Gastrocnemius medialis (tissue), 4 donors: Measurements from ENCODE around the gene VIPR2. TPM values are rescaled to one million over a fixed set of nuclear protein-coding genes. Genes with fewer than 3 reads are reported as not detected.

ENCODE experiments used
- ATAC-seq, 2 donors: fragments of 150-250 bp; one replicate each; pipeline ENCODE4 v1.9.1; 2016
- DNase-seq, 2 donors: peaks; one replicate each; pipeline ENCODE4 v3.0.0-alpha.2; 2019
- H3K27ac ChIP-seq, 4 donors: fragments of 200-600 bp; sonication (generic); 1 replicate in 1 of 4; 2 replicates in 3 of 4; pipeline ENCODE4 v1.5.1; 2016 to 2018; ENCODE audit warnings: mild to moderate bottlenecking in 2 of 4, moderate library complexity in 1 of 4
- H3K27me3 ChIP-seq, 3 donors: fragments of 200-600 bp; sonication (generic) in 2 of 3; 1 replicate in 1 of 3; 2 replicates in 2 of 3; pipeline versions ENCODE4 v1.5.1 to v1.6.0; 2016 to 2019; ENCODE audit warnings: mild to moderate bottlenecking in 1 of 3, moderate library complexity in 1 of 3
- H3K36me3 ChIP-seq, 2 donors: fragments of 200-600 bp; sonication (generic) in 1 of 2; one replicate each; pipeline ENCODE4 v1.5.1; 2017 to 2018
- H3K4me1 ChIP-seq, 2 donors: fragments of 200-600 bp; sonication (generic) in 1 of 2; one replicate each; pipeline ENCODE4 v1.5.1; 2016 to 2017; ENCODE audit warnings: mild to moderate bottlenecking in 2 of 2
- H3K4me3 ChIP-seq, 4 donors: fragments of 200-600 bp; sonication (generic) in 3 of 4; 1 replicate in 1 of 4; 2 replicates in 3 of 4; pipeline ENCODE4 v1.5.1; 2016 to 2019; ENCODE audit warnings: mild to moderate bottlenecking in 2 of 4
- H3K9me3 ChIP-seq, 3 donors: fragments of 200-600 bp; sonication (generic) in 2 of 3; 1 replicate in 1 of 3; 2 replicates in 2 of 3; pipeline ENCODE4 v1.5.1; 2016 to 2019
- CTCF ChIP-seq, 5 experiments: fragments of 450-650 bp in 3 of 5; fragments of 200-600 bp in 2 of 5; sonication (generic) in 2 of 5; IDR thresholded peaks in 4 of 5; conservative IDR thresholded peaks in 1 of 5; 1 replicate in 4 of 5; 2 replicates in 1 of 5; pipeline ENCODE4 v1.5.1; 2016 to 2019; ENCODE audit warnings: antibody characterized with exemption in 5 of 5, mild to moderate bottlenecking in 3 of 5, moderate library complexity in 3 of 5
- POLR2A ChIP-seq, 2 donors: fragments of 450-650 bp; IDR thresholded peaks; one replicate each; pipeline ENCODE4 v1.6.1; 2017; ENCODE audit warnings: antibody characterized with exemption in 2 of 2, mild to moderate bottlenecking in 2 of 2, moderate library complexity in 2 of 2
- in situ Hi-C, 4 donors: fragments of 200-750 bp; cut with MboI; loops; one replicate each; pipeline versions ENCODE4 v1.15.0 to v1.8.0; 2017; ENCODE audit warnings: low sequenced_read_pairs in 4 of 4
- intact Hi-C: fragments of 100-400 bp; cut with DNase I; formaldehyde crosslinking; loops from one replicate; pipeline ENCODE4 v1.15.1; 2023; ENCODE audit warnings: low total_unique reads
- total RNA-seq, 4 donors: library from RNA; depleted of rRNA; stranded (reverse); fragments of >200 nt; gene quantifications; one replicate each; pipeline versions ENCODE4 v1.1.0 to v1.2.3, GENCODE V29; 2016

VIPR2 gene
- total RNA-seq, 4 donors from 2014 or later = 0.39 to 2.2 (median 0.80) TPM

GRCh38 chr7:159148430-159149395 is 4.0 kb upstream of the VIPR2 start:
- Histone ChIP-seq H3K9me3 (no peaks in the 10 kb centered on the region), H3K27me3 (peaks cover 0 to 11% (median 7%) of the 10 kb centered on the region in 3 donors), H3K36me3 (no peaks in the 10 kb centered on the region), H3K4me1 (peaks cover 0 to 8% of the 10 kb centered on the region in 2 donors), H3K27ac (no peak overlapping the region), H3K4me3 (no peak overlapping the region)
- in situ Hi-C loops (no loop called here), intact Hi-C loops (no loop called here)
- TF ChIP-seq CTCF (IDR thresholded peaks at IDR 0.05 in 4 of 5, conservative IDR thresholded peaks at IDR 0.05 in 1 of 5) (no peak), POLR2A (IDR thresholded peaks at IDR 0.05) (no peak)
- no peak for DNase-seq
- no peak for ATAC-seq

DNA sequence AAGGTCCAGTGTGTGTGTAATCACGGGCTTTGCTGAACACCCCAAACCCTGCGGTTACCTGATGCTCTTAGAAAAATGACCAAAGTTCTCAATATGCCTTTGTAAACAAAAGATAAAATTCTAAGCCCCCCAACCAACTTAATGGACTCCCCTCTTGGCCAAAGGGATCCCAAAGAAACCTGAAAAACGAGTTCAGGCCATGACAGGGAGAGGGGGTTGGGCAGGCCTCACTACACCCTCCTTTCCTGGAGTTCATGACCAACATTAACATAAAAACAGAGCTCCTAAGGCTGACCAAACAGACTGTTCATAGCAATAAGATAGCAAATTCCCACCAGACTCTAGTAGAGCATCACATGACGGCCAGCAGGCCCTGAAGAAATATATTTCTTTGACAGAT is 3.0 kb upstream of the VIPR2 start:
- ATAC-seq (no peak), DNase-seq (no peak)
- Histone ChIP-seq H3K36me3 (no peaks in the 10 kb centered on the region), H3K4me1 (peaks cover 0 to 8% of the 10 kb centered on the region in 2 donors), H3K9me3 (no peaks in the 10 kb centered on the region), H3K27me3 (peaks cover 0 to 16% (median 7%) of the 10 kb centered on the region in 3 donors), H3K4me3 (no peak overlapping the region), H3K27ac (no peak overlapping the region)
- in situ Hi-C loops = no loop called here
- no peak for TF ChIP-seq CTCF (IDR thresholded peaks at IDR 0.05 in 4 of 5, conservative IDR thresholded peaks at IDR 0.05 in 1 of 5)
- no peak for TF ChIP-seq POLR2A (IDR thresholded peaks at IDR 0.05)
- intact Hi-C loops = no loop called here

DNA sequence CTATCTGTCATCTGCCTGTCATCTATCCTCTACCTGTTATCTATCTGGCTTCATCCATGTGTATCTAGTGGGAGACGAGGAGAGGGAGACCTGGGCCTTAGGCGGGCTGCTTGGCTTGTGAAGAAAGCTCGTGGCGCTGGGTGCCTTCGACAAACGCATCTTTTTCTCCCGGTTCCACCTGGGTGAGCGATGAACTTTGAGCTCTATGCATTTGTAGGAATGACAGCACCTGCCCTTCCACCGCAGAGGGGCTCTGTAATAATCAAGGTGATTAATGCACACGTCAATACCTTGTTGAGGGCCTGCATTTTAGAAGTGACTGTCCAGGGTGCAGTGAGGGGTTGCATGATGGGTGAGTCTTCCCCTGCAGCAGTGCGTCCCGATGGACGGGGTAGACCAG is 2.6 kb upstream of the VIPR2 start:
- Histone ChIP-seq H3K27ac (no peak overlapping the region), H3K27me3 (peaks cover 0 to 16% (median 7%) of the 10 kb centered on the region in 3 donors), H3K4me1 (peaks cover 0 to 8% of the 10 kb centered on the region in 2 donors), H3K4me3 (no peak overlapping the region), H3K36me3 (no peaks in the 10 kb centered on the region), H3K9me3 (no peaks in the 10 kb centered on the region)
- TF ChIP-seq POLR2A (IDR thresholded peaks at IDR 0.05) = no peak
- TF ChIP-seq CTCF (IDR thresholded peaks at IDR 0.05 in 4 of 5, conservative IDR thresholded peaks at IDR 0.05 in 1 of 5) = no peak
- ATAC-seq (no peak), DNase-seq (no peak)
- in situ Hi-C loops (no loop called here), intact Hi-C loops (no loop called here)

DNA sequence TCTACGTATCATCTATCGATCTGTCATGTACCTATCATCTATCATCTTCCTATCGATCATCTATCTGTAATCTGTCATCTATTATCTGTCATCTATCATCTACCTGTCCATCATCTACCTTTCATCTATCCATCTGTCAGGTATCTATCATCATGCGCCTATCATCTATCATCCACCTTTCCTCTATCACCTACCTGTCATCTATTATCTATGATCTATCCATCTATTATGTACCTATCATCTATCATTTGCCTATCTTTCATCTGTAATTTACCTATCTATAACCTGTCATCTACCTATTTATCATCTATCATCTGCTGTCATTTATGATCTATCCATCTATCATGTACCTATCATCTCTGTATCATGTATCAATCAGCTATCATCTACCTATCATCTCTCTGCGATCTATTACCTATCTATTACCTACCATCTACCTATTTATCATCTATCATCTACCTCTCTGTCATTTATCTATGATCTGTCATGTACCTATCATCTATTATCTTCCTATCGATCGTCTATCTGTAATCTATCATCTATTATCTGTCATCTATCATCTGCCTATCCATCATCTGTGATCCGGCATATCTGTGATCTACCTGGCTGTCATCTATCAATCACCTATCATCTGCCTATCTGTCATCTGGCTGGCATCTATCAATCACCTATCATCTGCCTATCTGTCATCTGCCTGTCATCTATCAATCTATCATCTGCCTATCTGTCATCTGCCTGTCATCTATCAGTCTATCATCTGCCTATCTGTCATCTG is 1.6 kb upstream of the VIPR2 start:
- H3K27me3 ChIP-seq = peaks cover 0 to 16% (median 7%) of the 10 kb centered on the region in 3 donors
- intact Hi-C loops (no loop called here), in situ Hi-C loops (no loop called here)
- no peak for TF ChIP-seq POLR2A (IDR thresholded peaks at IDR 0.05)
- no peak for TF ChIP-seq CTCF (IDR thresholded peaks at IDR 0.05 in 4 of 5, conservative IDR thresholded peaks at IDR 0.05 in 1 of 5)
- H3K4me1 ChIP-seq = peaks cover 8 to 11% of the 10 kb centered on the region in 2 donors
- H3K9me3 ChIP-seq = no peaks in the 10 kb centered on the region
- no peak overlapping the region for H3K4me3 ChIP-seq
- DNase-seq = no peak
- no peaks in the 10 kb centered on the region for H3K36me3 ChIP-seq
- no peak for ATAC-seq
- H3K27ac ChIP-seq = no peak overlapping the region
